ENCODE data around the gene HOXA3. TPM values are rescaled to one million over a fixed set of nuclear protein-coding genes. Genes with fewer than 3 reads are reported as not detected.

The HOXA3 gene
- total and polyA plus RNA-seq, 2 of the 13 experiments (the other 11 are each of a cell fraction or from before 2014, with no cell fraction given): 2.9 to 4.6 TPM

GRCh38 chr7:27116962-27117886 is 35.2 kb downstream of the HOXA3 start (continued):
- no peak for TF ChIP-seq MNT (IDR thresholded peaks at IDR 0.05)
- no peak for TF ChIP-seq RFX3 (CRISPR knock-in tag; IDR thresholded peaks at IDR 0.05)
- no peak for TF ChIP-seq PATZ1 (CRISPR knock-in tag; IDR thresholded peaks at IDR 0.05)
- TF ChIP-seq SOX5 (CRISPR knock-in tag; IDR thresholded peaks at IDR 0.05; ENCODE audit: borderline replicate concordance): no peak
- no peak for TF ChIP-seq ZBTB10 (CRISPR knock-in tag; IDR thresholded peaks at IDR 0.05; ENCODE audit: borderline replicate concordance)

Measured in HepG2 (cell line).